Retina (tissue), 1 donor: ENCODE data around the gene ABI1.
A peak's percentile ranks its signal among the peaks of the same experiment; 100 is the strongest.

ENCODE experiments used
- DNase-seq: peaks from one replicate; pipeline ENCODE4 v3.0.0-alpha.2; 2016

ABI1 gene

DNA sequence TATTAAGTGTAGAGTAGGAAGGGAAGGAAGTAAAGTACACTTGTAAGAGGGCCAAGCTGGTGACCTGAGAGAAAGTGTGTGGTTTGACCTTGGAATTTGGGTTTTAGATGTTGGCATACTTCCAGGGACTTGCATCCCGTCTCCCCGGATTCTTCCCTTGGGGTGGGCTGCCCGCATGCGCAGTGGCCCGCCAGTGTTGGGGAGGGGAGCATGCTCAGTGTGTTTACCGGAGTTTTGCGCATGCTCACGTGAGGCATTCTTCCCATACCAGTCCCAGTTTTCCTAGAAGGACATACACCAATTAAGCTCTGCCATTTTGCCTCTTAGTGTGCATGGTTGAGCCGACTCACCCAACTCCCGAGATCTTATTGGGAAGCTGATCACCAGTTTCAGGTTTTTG, 153.8 kb downstream of the ABI1 start:
- no peak for DNase-seq

DNA sequence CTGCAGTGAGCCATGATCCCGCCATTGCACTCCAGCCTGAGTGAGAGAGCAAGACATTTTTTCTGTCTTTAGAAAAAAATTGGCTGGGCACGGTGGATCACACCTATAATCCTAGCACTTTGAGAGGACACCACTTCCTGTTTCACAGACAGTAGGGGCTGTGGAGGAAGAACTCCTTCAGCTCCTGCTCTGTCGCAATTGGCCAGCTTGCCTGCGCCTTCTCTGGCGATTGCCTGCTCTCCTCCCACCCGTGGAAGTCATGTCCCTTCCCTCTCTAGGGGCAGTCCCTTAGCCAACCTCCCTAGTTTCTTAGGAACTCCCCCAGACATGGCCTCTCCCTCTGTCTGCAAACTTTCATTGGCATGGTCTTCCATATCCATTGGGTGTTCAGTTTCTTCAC, 154.6 kb downstream of the ABI1 start:
- no peak for DNase-seq

- no peak for DNase-seq
These were observed 156.8 kb downstream of the ABI1 start for GRCh38 chr10:26703974-26704373.

DNA sequence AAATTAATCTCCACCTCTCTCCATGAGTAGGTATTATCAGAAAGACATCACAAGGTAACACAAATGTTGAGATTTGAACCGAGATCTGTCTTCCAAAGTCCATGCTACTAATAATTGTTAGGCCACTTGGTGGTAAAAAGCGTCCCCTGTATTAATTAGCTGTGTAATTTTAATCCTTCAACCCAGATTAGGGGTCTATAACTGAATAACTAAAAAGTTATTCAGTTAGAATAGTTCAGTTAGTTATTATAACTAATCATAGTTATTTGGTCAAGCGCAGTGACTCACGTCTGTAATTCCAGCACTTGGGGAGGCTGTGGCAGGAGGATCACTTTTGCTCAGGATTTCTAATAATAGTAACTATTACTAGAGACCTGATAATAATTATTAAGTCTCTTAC, 157.7 kb downstream of the ABI1 start:
- no peak for DNase-seq

DNA sequence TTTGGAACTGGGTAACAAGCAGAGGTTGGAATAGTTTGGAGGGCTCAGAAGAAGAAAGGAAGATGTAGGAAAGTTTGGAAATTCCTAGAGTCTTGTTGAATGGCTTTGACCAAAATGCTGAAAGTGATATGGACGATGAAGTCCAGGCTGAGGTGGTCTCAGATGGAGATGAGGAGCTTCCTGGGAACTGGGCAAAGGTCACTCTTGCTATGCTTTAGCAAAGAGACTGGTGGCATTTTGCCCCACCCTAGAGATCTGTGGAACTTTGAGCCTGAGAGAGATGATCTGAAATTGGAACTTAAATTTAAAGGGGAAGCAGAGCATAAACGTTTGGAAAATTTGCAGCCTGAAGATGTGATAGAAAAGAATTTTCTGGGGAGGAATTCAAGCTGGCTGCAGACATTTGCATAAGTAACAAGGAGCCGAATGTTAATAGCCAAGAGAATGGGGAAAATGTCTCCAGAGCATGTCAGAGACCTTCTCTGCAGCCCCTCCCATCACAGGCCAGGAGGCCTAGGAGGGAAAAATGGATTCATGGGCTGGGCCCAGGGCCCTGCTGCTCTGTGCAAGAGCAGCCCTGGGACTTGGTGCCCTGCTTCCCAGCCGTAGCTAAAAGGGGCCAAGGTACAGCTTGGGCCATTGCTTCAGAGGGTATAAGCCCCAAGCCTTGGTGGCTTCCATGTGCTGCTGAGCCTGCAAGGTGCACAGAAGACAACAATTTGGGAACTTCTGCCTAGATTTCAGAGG, 159.7 kb downstream of the ABI1 start:
- no peak for DNase-seq

- DNase-seq, result no peak
These were observed 161.1 kb downstream of the ABI1 start for GRCh38 chr10:26699631-26700030.

GRCh38 chr10:26698909-26699308, 161.8 kb downstream of the ABI1 start:
- DNase-seq, result no peak

GRCh38 chr10:26697922-26698608, 162.7 kb downstream of the ABI1 start:
- DNase-seq, result no peak

DNA sequence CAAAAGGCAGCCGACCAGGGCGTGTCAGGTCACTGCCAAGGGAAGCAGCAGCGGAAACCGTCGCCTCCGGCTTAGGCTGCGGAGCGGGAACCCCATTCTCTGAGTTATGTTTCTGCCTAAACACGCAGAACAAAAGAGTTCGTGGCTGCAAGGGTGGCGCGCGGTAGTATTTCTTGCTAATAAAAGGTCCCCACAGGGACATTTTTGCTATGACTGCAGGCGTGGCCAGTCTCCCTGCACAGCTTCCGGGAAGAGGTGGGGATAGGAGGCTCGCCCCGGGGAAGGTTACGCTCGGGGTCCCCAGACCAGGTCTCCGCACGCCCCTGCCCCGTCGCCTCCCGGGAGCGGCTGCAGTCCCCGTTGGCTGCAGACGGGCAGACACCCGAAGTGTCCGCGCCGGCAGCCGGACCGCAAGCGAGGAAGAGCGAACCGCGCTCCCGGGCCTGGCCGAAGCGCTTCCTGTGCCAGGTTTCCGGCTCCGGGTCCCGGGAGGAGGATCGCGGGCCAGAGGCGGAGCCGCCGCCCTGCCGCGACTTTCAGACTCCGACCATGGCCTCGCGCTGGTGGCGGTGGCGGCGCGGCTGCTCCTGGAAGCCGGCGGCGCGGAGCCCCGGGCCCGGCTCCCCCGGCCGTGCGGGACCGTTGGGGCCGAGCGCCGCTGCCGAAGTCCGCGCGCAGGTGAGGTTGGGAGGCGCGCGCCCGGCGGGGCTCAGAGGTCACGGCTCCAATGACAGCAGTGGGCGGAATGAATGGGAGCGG, 163.4 kb downstream of the ABI1 start, which contains the start of gene PDSS1:
Gene PDSS1 (plus strand): TSS at position 539 of the 759 bp plus-strand sequence. CDS start 11 bp downstream, at position 550.
- DNase-seq, result peak; percentile 94

GRCh38 chr10:26696786-26697162, 164.0 kb downstream of the ABI1 start:
- no peak for DNase-seq
